Measurements from ENCODE around the gene NNT.
"Not testable (repeated sequence)": the region's sequence is repeated elsewhere in the genome, so short reads cannot be mapped to it uniquely, and the experiment has no call there.

NNT gene

GRCh38 chr5:43627028-43627427 is 24.0 kb downstream of the NNT start:
- DNase-seq (ENCODE audit: low spot score) = peak; percentile 48

GRCh38 chr5:43631182-43631910 is 28.4 kb downstream of the NNT start:
- peak; percentile 41 for DNase-seq (ENCODE audit: low spot score)

GRCh38 chr5:43634621-43635020 is 31.6 kb downstream of the NNT start:
- no peak for DNase-seq (ENCODE audit: low spot score)

- no peak for DNase-seq (ENCODE audit: low spot score)
These were observed 32.4 kb downstream of the NNT start for GRCh38 chr5:43635374-43635773.

GRCh38 chr5:43636076-43636475 is 33.1 kb downstream of the NNT start:
- no peak for DNase-seq (ENCODE audit: low spot score)

- no peak for DNase-seq (ENCODE audit: low spot score)
These were observed 34.4 kb downstream of the NNT start for GRCh38 chr5:43637416-43637815.

GRCh38 chr5:43638107-43638506 is 35.1 kb downstream of the NNT start:
- peak; percentile 7 for DNase-seq (ENCODE audit: low spot score)

GRCh38 chr5:43638546-43638945 is 35.6 kb downstream of the NNT start:
- no peak for DNase-seq (ENCODE audit: low spot score)

- no peak for DNase-seq (ENCODE audit: low spot score)
These were observed 36.6 kb downstream of the NNT start for GRCh38 chr5:43639566-43639965.

- DNase-seq (ENCODE audit: low spot score) = no peak
These were observed 39.4 kb downstream of the NNT start for GRCh38 chr5:43642428-43642827.

- DNase-seq (ENCODE audit: low spot score) = no peak
These were observed 40.3 kb downstream of the NNT start for GRCh38 chr5:43643327-43643726.

- DNase-seq (ENCODE audit: low spot score) = no peak
These were observed 40.8 kb downstream of the NNT start for GRCh38 chr5:43643750-43644149.

- no peak for DNase-seq (ENCODE audit: low spot score)
These were observed 44.0 kb downstream of the NNT start for GRCh38 chr5:43646992-43647391.

- no peak for DNase-seq (ENCODE audit: low spot score)
These were observed 44.8 kb downstream of the NNT start for GRCh38 chr5:43647789-43648188.

- no peak for DNase-seq (ENCODE audit: low spot score)
These were observed 45.6 kb downstream of the NNT start for GRCh38 chr5:43648499-43649124.

- DNase-seq (ENCODE audit: low spot score) = no peak
These were observed 46.3 kb downstream of the NNT start for GRCh38 chr5:43649256-43649655.

- DNase-seq (ENCODE audit: low spot score) = no peak
These were observed 49.7 kb downstream of the NNT start for GRCh38 chr5:43652537-43653302.

GRCh38 chr5:43658509-43658908 is 55.5 kb downstream of the NNT start:
- DNase-seq (ENCODE audit: low spot score) = no peak

GRCh38 chr5:43659075-43659474 is 56.1 kb downstream of the NNT start:
- DNase-seq (ENCODE audit: low spot score) = no peak

- DNase-seq (ENCODE audit: low spot score) = no peak
These were observed 58.1 kb downstream of the NNT start for GRCh38 chr5:43661102-43661501.

GRCh38 chr5:43663916-43664315 is 60.9 kb downstream of the NNT start:
- no peak for DNase-seq (ENCODE audit: low spot score)

- DNase-seq (ENCODE audit: low spot score) = no peak
These were observed 61.6 kb downstream of the NNT start for GRCh38 chr5:43664501-43665040.

GRCh38 chr5:43665749-43666148 is 62.8 kb downstream of the NNT start:
- DNase-seq (ENCODE audit: low spot score) = not testable (repeated sequence)
